ENCODE data around the gene RNF5. TPM values are rescaled to one million over a fixed set of nuclear protein-coding genes. Genes with fewer than 3 reads are reported as not detected.

RNF5 gene
- total and polyA plus RNA-seq, 9 of the 15 experiments (the other 6 are each of a cell fraction or from before 2014, with no cell fraction given) = 62.2 to 245 (median 129) TPM

DNA sequence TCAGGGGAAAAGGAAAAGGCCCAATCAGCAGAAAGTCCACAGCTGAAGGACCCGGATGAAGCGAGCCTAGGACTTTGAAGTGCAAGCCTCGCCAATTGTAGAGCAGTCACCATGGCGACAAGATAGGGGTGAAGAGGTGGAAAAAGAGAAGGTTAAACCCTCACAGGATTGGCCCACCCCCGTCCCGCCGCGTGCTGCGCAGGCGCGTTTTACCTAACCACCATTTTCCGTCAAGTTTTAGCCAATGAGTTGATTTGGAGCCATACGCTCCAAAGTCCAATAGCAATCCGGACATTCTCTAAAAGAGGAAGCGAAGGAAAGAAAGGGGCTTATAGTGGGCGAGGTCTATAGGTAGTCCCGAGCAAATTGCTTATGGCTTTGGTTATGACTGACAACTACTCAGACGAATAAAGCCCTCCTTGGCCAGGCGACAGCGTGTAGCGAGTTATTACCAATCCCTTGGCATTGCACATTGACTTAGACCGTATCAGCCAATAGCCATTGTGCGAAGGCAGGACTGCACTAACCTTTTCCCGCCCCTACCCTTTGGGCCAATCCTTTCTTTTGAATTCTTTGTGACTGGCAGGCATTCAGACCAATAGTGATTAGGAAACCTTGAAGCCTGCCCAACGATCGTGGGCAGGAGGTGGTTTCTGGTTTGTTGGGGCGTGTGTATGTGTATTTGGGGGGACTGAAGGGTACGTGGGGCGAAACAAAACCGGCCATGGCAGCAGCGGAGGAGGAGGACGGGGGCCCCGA is at the start of gene RNF5 (continued):
- TF ChIP-seq JUN (IDR thresholded peaks at IDR 0.05; ENCODE audit: borderline replicate concordance, low read depth, low read length) (peak; percentile 32; the same call in 1 of the 2 replicates), JUN (CRISPR knock-in tag; IDR thresholded peaks at IDR 0.05; ENCODE audit: borderline replicate concordance) (no peak), HLTF (IDR thresholded peaks at IDR 0.05) (no peak), CSDE1 (IDR thresholded peaks at IDR 0.05) (peak in 1 of 2 experiments; percentile 94; a peak in 2 of 4 replicates), ARHGAP35 (IDR thresholded peaks at IDR 0.05; ENCODE audit: partially characterized antibody) (no peak)
- TF ChIP-seq, protein P1, sequence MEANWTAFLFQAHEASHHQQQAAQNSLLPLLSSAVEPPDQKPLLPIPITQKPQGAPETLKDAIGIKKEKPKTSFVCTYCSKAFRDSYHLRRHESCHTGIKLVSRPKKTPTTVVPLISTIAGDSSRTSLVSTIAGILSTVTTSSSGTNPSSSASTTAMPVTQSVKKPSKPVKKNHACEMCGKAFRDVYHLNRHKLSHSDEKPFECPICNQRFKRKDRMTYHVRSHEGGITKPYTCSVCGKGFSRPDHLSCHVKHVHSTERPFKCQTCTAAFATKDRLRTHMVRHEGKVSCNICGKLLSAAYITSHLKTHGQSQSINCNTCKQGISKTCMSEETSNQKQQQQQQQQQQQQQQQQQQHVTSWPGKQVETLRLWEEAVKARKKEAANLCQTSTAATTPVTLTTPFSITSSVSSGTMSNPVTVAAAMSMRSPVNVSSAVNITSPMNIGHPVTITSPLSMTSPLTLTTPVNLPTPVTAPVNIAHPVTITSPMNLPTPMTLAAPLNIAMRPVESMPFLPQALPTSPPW (CRISPR knock-in tag; IDR thresholded peaks at IDR 0.05) = peak; percentile 82
- TF ChIP-seq, protein P2, sequence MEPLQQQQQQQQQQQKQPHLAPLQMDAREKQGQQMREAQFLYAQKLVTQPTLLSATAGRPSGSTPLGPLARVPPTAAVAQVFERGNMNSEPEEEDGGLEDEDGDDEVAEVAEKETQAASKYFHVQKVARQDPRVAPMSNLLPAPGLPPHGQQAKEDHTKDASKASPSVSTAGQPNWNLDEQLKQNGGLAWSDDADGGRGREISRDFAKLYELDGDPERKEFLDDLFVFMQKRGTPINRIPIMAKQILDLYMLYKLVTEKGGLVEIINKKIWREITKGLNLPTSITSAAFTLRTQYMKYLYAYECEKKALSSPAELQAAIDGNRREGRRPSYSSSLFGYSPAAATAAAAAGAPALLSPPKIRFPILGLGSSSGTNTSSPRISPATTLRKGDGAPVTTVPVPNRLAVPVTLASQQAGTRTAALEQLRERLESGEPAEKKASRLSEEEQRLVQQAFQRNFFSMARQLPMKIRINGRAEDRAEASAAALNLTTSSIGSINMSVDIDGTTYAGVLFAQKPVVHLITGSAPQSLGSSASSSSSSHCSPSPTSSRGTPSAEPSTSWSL (CRISPR knock-in tag; IDR thresholded peaks at IDR 0.05; ENCODE audit: borderline replicate concordance) = no peak
- TF ChIP-seq, protein P3, sequence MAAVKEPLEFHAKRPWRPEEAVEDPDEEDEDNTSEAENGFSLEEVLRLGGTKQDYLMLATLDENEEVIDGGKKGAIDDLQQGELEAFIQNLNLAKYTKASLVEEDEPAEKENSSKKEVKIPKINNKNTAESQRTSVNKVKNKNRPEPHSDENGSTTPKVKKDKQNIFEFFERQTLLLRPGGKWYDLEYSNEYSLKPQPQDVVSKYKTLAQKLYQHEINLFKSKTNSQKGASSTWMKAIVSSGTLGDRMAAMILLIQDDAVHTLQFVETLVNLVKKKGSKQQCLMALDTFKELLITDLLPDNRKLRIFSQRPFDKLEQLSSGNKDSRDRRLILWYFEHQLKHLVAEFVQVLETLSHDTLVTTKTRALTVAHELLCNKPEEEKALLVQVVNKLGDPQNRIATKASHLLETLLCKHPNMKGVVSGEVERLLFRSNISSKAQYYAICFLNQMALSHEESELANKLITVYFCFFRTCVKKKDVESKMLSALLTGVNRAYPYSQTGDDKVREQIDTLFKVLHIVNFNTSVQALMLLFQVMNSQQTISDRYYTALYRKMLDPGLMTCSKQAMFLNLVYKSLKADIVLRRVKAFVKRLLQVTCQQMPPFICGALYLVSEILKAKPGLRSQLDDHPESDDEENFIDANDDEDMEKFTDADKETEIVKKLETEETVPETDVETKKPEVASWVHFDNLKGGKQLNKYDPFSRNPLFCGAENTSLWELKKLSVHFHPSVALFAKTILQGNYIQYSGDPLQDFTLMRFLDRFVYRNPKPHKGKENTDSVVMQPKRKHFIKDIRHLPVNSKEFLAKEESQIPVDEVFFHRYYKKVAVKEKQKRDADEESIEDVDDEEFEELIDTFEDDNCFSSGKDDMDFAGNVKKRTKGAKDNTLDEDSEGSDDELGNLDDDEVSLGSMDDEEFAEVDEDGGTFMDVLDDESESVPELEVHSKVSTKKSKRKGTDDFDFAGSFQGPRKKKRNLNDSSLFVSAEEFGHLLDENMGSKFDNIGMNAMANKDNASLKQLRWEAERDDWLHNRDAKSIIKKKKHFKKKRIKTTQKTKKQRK (IDR thresholded peaks at IDR 0.05; ENCODE audit: borderline replicate concordance, low read depth, low read length) = peak; percentile 98
- TF ChIP-seq, protein P4, sequence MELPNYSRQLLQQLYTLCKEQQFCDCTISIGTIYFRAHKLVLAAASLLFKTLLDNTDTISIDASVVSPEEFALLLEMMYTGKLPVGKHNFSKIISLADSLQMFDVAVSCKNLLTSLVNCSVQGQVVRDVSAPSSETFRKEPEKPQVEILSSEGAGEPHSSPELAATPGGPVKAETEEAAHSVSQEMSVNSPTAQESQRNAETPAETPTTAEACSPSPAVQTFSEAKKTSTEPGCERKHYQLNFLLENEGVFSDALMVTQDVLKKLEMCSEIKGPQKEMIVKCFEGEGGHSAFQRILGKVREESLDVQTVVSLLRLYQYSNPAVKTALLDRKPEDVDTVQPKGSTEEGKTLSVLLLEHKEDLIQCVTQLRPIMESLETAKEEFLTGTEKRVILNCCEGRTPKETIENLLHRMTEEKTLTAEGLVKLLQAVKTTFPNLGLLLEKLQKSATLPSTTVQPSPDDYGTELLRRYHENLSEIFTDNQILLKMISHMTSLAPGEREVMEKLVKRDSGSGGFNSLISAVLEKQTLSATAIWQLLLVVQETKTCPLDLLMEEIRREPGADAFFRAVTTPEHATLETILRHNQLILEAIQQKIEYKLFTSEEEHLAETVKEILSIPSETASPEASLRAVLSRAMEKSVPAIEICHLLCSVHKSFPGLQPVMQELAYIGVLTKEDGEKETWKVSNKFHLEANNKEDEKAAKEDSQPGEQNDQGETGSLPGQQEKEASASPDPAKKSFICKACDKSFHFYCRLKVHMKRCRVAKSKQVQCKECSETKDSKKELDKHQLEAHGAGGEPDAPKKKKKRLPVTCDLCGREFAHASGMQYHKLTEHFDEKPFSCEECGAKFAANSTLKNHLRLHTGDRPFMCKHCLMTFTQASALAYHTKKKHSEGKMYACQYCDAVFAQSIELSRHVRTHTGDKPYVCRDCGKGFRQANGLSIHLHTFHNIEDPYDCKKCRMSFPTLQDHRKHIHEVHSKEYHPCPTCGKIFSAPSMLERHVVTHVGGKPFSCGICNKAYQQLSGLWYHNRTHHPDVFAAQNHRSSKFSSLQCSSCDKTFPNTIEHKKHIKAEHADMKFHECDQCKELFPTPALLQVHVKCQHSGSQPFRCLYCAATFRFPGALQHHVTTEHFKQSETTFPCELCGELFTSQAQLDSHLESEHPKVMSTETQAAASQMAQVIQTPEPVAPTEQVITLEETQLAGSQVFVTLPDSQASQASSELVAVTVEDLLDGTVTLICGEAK (IDR thresholded peaks at IDR 0.05) = no peak
- TF ChIP-seq, protein P4 (CRISPR knock-in tag; IDR thresholded peaks at IDR 0.05) = no peak

All from K562 (cell line).